ENCODE results near the gene CEP41.

CEP41 gene

DNA sequence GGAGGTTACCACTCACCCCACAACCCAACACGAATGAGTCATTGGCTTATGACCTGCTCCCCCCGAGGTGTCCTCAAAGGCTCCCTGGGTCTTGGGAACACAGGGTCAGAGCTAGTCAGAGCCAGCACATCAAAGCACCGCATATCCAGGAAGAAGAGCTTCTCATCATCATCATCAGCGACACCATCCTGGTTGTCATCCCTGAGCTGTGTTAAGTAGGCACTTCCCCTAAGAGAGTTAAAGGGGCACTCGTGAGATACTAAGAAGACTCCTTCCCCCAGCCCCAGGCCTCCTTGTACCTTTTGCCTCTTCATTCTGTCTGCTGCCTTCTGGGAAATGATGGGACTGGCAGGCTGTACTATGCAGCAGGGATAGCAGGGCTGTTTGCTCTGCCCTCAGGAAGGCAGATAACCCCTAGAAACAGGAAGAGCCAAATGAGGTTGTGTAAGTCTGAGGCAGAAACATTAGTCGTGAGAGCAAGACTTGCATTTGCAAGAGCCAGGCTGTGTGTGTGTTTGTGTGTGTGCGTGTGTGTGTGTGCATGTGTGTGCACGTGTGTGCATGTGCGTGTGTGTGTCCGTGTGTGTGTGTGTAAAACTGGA is 71.6 kb downstream of the CEP41 start:
- no peak for DNase-seq (ENCODE audit: low read depth in 2 of 2)

DNA sequence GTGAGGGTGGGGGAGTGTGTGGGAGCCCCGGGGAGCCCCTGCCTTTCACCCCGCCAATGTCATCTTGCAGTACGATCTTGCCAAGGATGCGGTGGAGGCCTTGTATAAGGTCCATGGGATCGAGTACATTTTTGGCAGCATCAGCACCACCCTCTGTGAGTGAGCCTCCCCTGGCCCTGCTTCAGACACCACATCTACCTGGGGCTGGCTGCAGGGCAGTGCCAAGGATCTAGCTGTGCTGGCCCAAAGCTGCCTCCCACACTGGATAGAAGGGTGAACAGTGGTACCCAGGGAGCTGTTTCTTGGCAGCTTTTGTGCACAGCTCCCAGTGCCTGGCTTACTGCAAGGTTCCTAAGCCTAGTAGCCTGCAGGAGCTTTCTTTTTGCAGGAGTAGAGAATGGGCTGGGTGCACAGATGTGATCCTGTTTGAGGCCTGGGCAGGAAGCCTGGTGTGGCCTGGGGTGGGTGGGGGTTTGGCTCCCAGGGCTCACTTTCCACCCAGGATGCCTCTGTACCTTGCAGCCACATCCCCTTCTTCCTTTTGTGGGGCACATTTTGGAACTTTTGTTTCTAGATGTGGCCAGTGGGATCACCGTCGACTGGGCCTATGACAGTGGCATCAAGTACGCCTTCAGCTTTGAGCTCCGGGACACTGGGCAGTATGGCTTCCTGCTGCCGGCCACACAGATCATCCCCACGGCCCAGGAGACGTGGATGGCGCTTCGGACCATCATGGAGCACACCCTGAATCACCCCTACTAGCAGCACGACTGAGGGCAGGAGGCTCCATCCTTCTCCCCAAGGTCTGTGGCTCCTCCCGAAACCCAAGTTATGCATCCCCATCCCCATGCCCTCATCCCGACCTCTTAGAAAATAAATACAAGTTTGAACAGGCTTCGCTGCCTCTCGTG is 72.7 kb downstream of the CEP41 start:
- DNase-seq (ENCODE audit: low read depth in 2 of 2): no peak

- no peak for DNase-seq (ENCODE audit: low read depth in 2 of 2)
Observed at GRCh38 chr7:130367088-130367755, 73.6 kb downstream of the CEP41 start.

- no peak for DNase-seq (ENCODE audit: low read depth in 2 of 2)
Observed at GRCh38 chr7:130366564-130366963, 74.3 kb downstream of the CEP41 start.

GRCh38 chr7:130365511-130366441 is 75.0 kb downstream of the CEP41 start:
- no peak for DNase-seq (ENCODE audit: low read depth in 2 of 2)

DNA sequence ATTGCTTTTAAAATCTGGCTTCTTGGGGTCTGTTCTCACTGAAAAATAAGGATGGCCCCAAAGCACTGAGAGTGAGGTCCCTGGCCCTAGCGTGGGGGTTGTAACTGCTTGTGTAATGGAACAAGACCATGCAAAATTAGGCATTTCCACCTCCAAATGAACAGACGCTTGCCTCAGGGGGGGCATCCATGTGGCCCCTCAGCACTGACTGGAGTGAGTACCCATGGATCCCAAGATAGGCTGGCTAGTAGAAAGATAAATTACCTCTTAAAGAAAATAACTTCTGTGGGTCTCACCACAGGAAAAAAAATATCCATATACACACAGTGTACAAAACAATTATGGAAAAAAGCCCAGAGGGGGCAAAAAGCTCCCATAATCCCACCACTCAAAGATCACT is 75.7 kb downstream of the CEP41 start:
- DNase-seq (ENCODE audit: low read depth in 2 of 2): no peak

- no peak for DNase-seq (ENCODE audit: low read depth in 2 of 2)
Observed at GRCh38 chr7:130364451-130364850, 76.4 kb downstream of the CEP41 start.

GRCh38 chr7:130363026-130363847 is 77.6 kb downstream of the CEP41 start:
- peak; percentile 61 to 70 for DNase-seq (ENCODE audit: low read depth in 2 of 2)

- DNase-seq (ENCODE audit: low read depth in 2 of 2): no peak
Observed at GRCh38 chr7:130362251-130362816, 78.5 kb downstream of the CEP41 start.

DNA sequence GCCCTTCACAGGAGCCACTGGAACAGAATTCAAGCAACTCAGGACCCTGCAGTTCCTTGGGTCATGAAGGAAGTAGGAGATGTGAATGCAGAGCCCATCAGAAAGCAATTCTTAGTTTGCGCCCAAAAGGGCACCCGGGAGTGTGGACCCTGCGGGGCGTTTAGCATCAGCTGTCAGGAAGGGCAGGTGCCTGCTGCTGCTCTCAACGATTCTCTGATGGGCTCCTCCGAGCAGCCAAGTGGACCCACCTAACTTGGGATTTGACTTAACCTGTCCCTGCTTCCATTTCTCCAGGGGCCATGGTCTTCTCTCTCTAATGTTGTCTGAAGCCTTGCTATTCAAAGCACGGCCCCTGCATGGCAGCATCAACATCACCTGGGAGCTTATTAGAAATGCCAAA is 79.1 kb downstream of the CEP41 start:
- no peak for DNase-seq (ENCODE audit: low read depth in 2 of 2)

DNA sequence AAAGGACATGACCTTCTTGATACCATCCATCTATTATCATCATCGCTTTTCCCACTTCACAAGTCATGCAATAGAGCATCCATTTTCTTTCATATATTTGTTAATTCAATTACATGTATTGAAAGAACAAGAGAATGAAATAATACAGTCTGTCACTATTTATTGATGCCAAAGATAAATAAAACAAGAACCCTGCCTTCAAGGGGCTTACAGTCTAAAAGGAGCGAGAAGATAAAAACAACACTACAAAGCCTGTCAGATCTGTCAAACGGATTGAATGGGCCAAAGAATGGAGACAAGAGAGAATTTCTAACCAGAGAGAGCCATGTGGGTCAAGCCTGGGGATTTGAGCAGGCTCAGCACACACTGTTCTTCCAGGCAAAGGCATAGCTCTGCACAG is 80.3 kb downstream of the CEP41 start:
- no peak for DNase-seq (ENCODE audit: low read depth in 2 of 2)

DNA sequence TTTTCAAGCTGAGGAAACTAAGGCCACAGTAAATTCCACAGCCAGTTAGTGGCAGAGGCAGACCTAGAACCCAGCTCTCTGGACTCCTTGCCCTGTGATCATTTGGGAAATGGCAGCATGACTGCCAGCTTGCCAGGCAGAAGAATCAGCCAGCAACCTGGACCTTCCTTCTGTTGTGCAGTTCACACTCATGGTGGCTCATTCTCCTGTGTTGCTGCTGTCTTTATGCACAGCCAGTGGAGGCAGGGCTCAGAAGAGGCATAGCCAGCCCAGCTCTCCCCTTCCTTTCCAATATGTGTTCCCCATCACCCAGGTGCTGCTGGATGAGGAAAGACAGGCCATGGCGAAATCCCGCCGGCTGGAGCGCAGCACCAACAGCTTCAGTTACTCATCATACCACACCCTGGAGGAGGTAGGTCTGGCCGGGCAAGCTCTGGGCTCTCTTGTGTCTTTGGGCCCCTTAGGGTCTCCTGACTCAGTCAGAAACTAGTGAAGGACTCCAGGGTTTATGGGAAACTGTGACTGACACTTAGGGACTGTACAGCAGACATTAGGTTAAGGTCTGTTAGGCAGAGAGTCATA is 81.4 kb downstream of the CEP41 start:
- no peak for DNase-seq (ENCODE audit: low read depth in 2 of 2)

DNA sequence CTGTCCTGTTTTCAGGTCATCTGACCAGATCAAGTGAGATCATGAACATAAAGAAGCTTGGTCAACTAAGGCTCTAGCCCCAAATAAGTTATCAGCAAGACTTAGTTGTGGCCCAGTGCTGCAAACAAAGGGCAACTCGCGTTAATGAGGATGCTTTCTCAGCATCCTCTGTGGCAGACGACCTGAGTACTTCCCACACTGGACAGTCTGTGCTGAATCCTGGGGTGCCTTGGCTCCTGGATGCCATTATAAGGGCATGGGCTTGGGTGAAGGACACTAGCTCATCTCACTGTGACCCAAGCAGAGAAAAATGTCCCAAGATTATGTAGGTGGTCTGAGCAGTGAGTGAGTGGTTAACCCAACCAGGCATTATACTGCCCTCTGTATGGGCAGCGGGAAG is 82.3 kb downstream of the CEP41 start:
- no peak for DNase-seq (ENCODE audit: low read depth in 2 of 2)

DNA sequence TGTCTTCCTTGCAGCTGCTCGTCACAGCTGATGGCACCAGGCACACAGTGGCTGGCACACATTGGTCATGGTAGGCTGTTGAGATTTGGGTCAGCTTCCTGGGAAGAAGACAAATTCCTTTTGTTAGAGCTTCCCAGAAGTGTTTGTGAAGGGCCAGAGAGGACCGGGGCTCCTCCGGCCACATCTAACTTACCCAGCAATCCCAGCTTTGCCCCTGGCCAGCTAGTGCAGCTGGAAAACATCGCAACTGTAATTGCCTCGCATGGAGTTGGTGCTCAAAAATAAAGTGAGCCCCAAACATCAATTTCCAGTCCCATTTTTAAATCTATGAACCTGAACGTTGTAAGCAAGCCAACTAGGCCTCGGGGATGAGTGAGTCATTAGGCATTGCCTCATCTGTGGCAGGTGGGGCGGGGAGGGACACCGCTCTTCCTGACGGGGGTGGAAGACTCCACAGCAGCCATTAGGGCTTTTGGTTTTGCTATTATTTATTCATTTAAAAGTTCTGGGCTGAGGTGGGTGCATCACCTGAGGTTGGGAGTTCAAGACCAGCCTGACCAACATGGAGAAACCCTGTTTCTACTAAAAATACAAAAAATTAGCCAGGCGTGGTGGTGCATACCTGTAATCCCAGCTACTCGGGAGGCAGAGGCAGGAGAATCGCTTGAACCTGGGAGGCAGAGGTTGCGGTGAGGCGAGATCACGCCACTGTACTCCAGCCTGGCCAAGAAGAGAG is 83.8 kb downstream of the CEP41 start:
- no peak for DNase-seq (ENCODE audit: low read depth in 2 of 2)

DNA sequence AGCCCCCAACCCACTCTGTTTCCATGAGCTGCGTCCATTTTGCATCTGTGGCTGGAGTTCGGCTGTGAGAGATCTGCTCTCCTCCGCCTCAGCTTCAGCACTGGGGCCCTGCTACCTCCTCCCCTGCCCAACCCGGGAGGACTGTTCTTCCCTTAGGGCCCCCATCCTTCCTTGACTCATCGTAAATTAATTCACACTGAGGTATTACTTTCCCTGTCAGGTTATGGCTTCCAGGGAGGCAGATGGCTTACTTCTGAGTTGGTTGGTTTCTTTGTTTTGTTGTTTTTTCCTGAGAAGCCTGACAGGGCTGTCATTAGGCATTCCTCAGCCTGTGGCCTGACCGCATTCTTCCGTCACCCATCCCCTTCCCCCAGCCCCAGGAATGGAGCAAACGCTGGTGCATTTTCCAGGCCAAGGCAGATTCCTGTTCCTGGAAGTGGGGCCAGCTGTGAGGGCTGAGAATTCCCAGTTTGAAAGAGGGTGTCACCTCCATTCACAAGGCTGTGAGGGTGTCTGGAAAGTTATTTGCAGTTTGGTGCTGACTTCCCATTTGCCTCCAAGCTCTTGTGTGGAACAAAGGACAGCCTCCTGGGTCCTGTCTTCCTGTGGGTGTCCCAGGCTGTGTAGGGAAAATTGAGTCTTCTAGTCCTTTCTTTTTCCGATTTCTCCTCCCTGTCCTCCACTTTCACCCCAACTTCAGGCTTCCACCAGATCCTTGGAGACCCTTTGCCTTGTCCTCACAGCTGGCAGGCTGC is 84.5 kb downstream of the CEP41 start:
- DNase-seq (ENCODE audit: low read depth in 2 of 2): no peak

DNA sequence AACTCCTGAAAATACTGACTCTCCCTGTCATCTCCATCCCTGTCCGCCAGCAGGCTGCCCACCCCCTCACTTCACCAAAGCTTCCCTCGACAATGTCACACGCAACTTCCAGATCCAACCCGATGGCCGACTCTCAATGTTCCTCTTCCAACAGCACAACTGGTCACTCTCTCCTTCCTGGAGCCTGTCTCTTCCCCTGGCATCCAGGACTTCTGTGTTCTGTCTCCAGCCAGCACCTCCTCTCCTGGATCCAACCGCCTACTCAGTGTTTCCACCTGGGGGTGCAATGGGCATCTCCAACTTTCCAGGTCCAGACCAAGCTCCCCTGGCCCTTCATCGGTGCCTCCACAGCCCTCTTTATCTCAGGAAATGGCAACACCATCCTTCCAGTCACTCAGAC is 87.6 kb downstream of the CEP41 start:
- no peak for DNase-seq (ENCODE audit: low read depth in 2 of 2)

DNA sequence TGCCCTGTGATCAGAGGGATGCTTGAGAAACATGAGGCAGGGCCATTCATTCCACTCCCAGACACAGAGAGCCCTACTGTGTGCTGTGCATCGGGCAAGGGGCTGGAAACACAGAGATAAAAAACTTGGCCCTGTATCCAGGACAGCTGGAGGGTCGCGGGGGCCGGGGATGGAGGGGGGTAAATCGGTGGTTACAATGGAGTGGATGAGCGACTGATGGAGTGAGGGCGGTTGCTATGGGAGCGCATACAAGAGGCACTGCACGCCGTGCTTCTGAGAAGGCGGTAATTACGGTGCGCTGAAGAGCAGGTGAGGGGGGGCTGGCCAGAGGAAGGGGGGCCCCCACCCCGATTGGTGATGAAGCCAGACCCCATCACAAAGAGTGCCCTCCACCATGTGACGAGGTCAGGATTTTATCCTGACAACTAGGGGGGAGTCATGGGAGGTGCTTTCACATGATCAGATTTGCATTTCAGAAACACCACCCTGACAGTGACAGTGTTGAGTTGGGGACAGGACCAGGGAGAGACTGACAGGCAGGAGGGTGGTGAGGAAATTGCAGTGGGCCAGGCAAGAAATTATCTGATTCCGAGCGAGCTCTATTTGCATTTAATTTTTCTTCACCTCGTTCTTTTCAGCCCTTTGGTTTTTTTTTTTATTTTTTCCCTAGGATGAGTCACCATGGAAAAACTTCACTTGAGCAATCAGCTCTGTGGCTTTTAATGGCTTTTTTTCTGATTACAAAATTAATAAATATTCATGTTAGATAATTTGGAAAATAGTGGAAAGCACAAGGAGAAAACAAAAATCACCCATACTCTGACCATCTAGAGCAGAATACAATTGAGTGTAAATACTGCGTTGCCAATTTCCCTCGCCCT is 88.4 kb downstream of the CEP41 start:
- no peak for DNase-seq (ENCODE audit: low read depth in 2 of 2)

DNA sequence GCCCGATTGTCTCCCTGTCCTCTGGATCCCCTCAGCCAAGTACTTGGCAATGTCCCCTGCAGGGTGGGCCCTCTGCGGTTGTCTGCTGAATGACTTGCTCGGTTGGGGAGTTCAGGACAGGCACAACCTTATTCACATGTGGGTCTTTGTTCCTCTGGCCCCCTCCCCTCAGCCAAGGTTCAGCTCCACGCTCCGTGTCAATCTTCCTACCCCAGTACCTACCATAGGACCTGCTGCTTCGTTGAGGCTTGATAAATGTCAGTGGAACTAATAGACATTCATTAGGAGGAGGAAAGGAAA is 89.1 kb downstream of the CEP41 start:
- no peak for DNase-seq (ENCODE audit: low read depth in 2 of 2)
